GM12878 (cell line): ENCODE results near the gene CTSH. TPM values are rescaled to one million over a fixed set of nuclear protein-coding genes. Genes with fewer than 3 reads are reported as not detected.

ENCODE experiments used
- ATAC-seq: fragments of 200-7000 bp; cut with Tn5 transposase; 3 replicates; pipeline ENCODE4 v1.9.1; 2020; ENCODE audit warnings: mild to moderate bottlenecking, moderate library complexity
- BruUV-seq: library from RNA; stranded (reverse); fragments of 400-500 nt; replicated peaks from 2 replicates; lab custom pipeline; 2021; lab: Mats Ljungman, UMichigan
- CTCF ChIA-PET: fragments of 300-600 bp; sonication (Branson Sonifier 250); formaldehyde crosslinking; extraction: SDS; loops from one replicate; lab custom pipeline; 2021; ENCODE audit warnings: inconsistent platforms; lab: Yijun Ruan, JAX
- POLR2A ChIA-PET: fragments of 350-600 bp; formaldehyde crosslinking; extraction: SDS; loops from one replicate; lab custom pipeline; 2021; ENCODE audit warnings: inconsistent platforms; lab: Charles Lee
- RAD21 ChIA-PET: fragments of 300-600 bp; sonication (Branson Sonifier 250); formaldehyde crosslinking; loops from one replicate; lab custom pipeline; 2023; ENCODE audit warnings: antibody characterized with exemption; ENCODE audit not compliant: unreplicated experiment; lab: Charles Lee
- SMC1A ChIA-PET: fragments of 300-600 bp; sonication (Branson Sonifier 250); formaldehyde crosslinking; loops from one replicate; lab custom pipeline; 2023; ENCODE audit not compliant: unreplicated experiment, uncharacterized antibody; lab: Charles Lee
- DNase-seq: peaks from one replicate; pipeline ENCODE4 v3.0.0-alpha.2; 2011; ENCODE audit warnings: low read depth, low spot score
- FAIRE-seq: peaks from 3 replicates; lab custom pipeline; 2011; peaks lifted over from hg19 to GRCh38; lab: Jason Lieb, UNC
- H2AFZ ChIP-seq: 2 replicates; pipeline ENCODE4 v1.6.0; 2011; ENCODE audit warnings: low read depth, low read length, control low read depth; ENCODE audit not compliant: control insufficient read depth
- H3K27ac ChIP-seq: 2 replicates; pipeline ENCODE4 v1.5.1; 2011; ENCODE audit warnings: control low read depth; ENCODE audit not compliant: control insufficient read depth, insufficient read depth
- H3K27me3 ChIP-seq, 2 experiments: replicated peaks in 1 of 2; 2 replicates each; pipeline versions ENCODE4 v1.6.0 to v1.6.1; 2011; ENCODE audit warnings: low read length in 1 of 2; ENCODE audit not compliant: control insufficient read depth in 2 of 2, insufficient read depth in 2 of 2
- H3K36me3 ChIP-seq, 2 experiments: 2 replicates each; pipeline ENCODE4 v1.5.1; 2011; ENCODE audit warnings: low read length in 1 of 2; ENCODE audit not compliant: control insufficient read depth in 2 of 2, insufficient read depth in 2 of 2
- H3K4me1 ChIP-seq: 2 replicates; pipeline ENCODE4 v1.6.1; 2011; ENCODE audit warnings: mild to moderate bottlenecking, low read length, moderate library complexity, mixed read lengths; ENCODE audit not compliant: control insufficient read depth, insufficient read depth
- H3K4me2 ChIP-seq: 2 replicates; pipeline ENCODE4 v1.6.0; 2011; ENCODE audit warnings: control low read depth; ENCODE audit not compliant: control insufficient read depth, insufficient read depth
- H3K4me3 ChIP-seq: fragments of 200-600 bp; sonication (generic); 2 replicates; pipeline ENCODE4 v1.5.1; 2016
- H3K79me2 ChIP-seq: 2 replicates; pipeline ENCODE4 v1.6.0; 2011; ENCODE audit warnings: low read length; ENCODE audit not compliant: control insufficient read depth, insufficient read depth
- H3K9ac ChIP-seq: 2 replicates; pipeline ENCODE4 v1.8.0; 2011; ENCODE audit warnings: low read length, control low read depth, mixed read lengths; ENCODE audit not compliant: control insufficient read depth, insufficient read depth
- H3K9me3 ChIP-seq: replicated peaks from 3 replicates; pipeline ENCODE4 v1.5.1; 2011; ENCODE audit warnings: mild to moderate bottlenecking, low read length; ENCODE audit not compliant: control insufficient read depth, insufficient read depth
- H4K20me1 ChIP-seq: 2 replicates; pipeline ENCODE4 v1.6.0; 2011; ENCODE audit not compliant: control insufficient read depth, insufficient read depth
- ATF2 ChIP-seq: IDR thresholded peaks from 2 replicates; pipeline ENCODE4 v1.6.1; 2012; ENCODE audit warnings: low read length, inconsistent platforms
- CBX5 ChIP-seq: sonication (generic); IDR thresholded peaks from 2 replicates; pipeline ENCODE4 v1.6.1; 2016; ENCODE audit warnings: low read depth, moderate library complexity, mild to moderate bottlenecking, inconsistent platforms
- DPF2 ChIP-seq: fragments of 450-650 bp; IDR thresholded peaks from 2 replicates; pipeline ENCODE4 v1.6.1; 2017; ENCODE audit warnings: mild to moderate bottlenecking
- JUNB ChIP-seq: IDR thresholded peaks from 2 replicates; pipeline ENCODE4 v1.6.1; 2016; ENCODE audit warnings: antibody characterized with exemption, mild to moderate bottlenecking
- MLLT1 ChIP-seq: fragments of 450-650 bp; IDR thresholded peaks from 2 replicates; pipeline ENCODE4 v1.6.1; 2016; ENCODE audit warnings: mild to moderate bottlenecking
- MXI1 ChIP-seq: fragments of 150-350 bp; IDR thresholded peaks from 2 replicates; pipeline ENCODE4 v1.6.1; 2011; ENCODE audit warnings: low read depth, mild to moderate bottlenecking, inconsistent platforms, low read length, improper control_type of control experiment
- NBN ChIP-seq: fragments of 450-650 bp; IDR thresholded peaks from 2 replicates; pipeline ENCODE4 v1.6.1; 2016
- POLR2AphosphoS5 ChIP-seq: IDR thresholded peaks from 2 replicates; pipeline ENCODE4 v1.6.1; 2011; ENCODE audit warnings: mild to moderate bottlenecking, low read length, inconsistent platforms
- RCOR1 ChIP-seq: conservative IDR thresholded peaks from 2 replicates; pipeline ENCODE4 v1.6.1; 2012; ENCODE audit warnings: low read depth, low read length, improper control_type of control experiment
- YY1 ChIP-seq: IDR thresholded peaks from 2 replicates; pipeline ENCODE4 v1.6.1; 2011; ENCODE audit warnings: low read depth, mild to moderate bottlenecking, low read length
- ZBED1 ChIP-seq: IDR thresholded peaks from 2 replicates; pipeline ENCODE4 v1.6.1; 2016; ENCODE audit warnings: borderline replicate concordance
- ZZZ3 ChIP-seq: IDR thresholded peaks from 2 replicates; pipeline ENCODE4 v1.6.1; 2011; ENCODE audit warnings: low read depth; ENCODE audit not compliant: control insufficient read depth, insufficient read length
- WGBS: methylation state at CpG from one replicate; pipeline ENCODE4 v1.1.6; 2016; ENCODE audit warnings: low lambda C conversion rate; ENCODE audit not compliant: insufficient replicate concordance, insufficient coverage; ENCODE audit errors: missing lambda C conversion rate; 5-methylcytosine and 5-hydroxymethylcytosine counted together
- in situ Hi-C: fragments of 300-500 bp; cut with MboI; formaldehyde crosslinking; loops from 9 replicates; pipeline ENCODE4 v1.14.3; 2018; ENCODE audit warnings: mixed read lengths
- intact Hi-C: fragments of 100-400 bp; cut with micrococcal nuclease; formaldehyde crosslinking; loops from one replicate; pipeline ENCODE4 v1.14.2; 2022; ENCODE audit not compliant: unreplicated experiment
- polyA plus RNA-seq, 11 experiments: library from polyadenylated mRNA; depleted of rRNA in 4 of 11; unstranded in 6 of 11; stranded (reverse) in 5 of 11; fragments of >200 nt; fragmentation: Nextera tagmentation in 4 of 11; fragmentation: Illumina TruSeq in 1 of 11; extraction: Ambion mirVana in 4 of 11; extraction: Trizol in 1 of 11; gene quantifications; 1 replicate in 1 of 11; 2 replicates in 10 of 11; pipeline versions ENCODE4 v1.2.1 to v1.2.3, GENCODE V29; 2011 to 2016; ENCODE audit warnings: inconsistent platforms in 2 of 11, missing spikeins in 2 of 11, low read depth in 1 of 11
- total RNA-seq, 4 experiments: library from RNA; depleted of rRNA in 3 of 4; stranded (reverse); fragments of >200 nt in 3 of 4; fragmentation: Illumina TruSeq in 1 of 4; extraction: Trizol in 1 of 4; gene quantifications; 2 replicates each; pipeline versions ENCODE4 v1.2.1 to v1.2.3, GENCODE V29; 2013 to 2021

The CTSH gene
- total and polyA plus RNA-seq, 10 of the 15 experiments (the other 5 are each of a cell fraction or from before 2014, with no cell fraction given): 30.2 to 1,212 (median 519) TPM

- Histone ChIP-seq H3K27ac (peak overlapping the region; percentile 99), H3K36me3 (no peaks in the 10 kb centered on the region), H3K4me2 (peak overlapping the region; percentile 87), H3K9ac (peak overlapping the region; percentile 100), H3K9me3 (no peaks in the 10 kb centered on the region)
- TSS peak; percentile 60 for BruUV-seq
- 0 out of 3 replicates have a peak, but pooled peaks have one; percentile 6 for ATAC-seq
- WGBS: under 1% methylated on average over 35 of the region's 38 CpGs
- CTCF ChIA-PET: interaction anchor here (0.6 to 2.2 kb wide), 19 partner anchors 9 to 437 kb away, joined by 3 to 18 read pairs (median 3); partner anchors contain the start of gene TMED3
- intact Hi-C loops (loop anchor here (1.0 to 2.0 kb wide), 3 partner anchors 14 to 117 kb away; partner anchors contain the start of gene CTSH), in situ Hi-C loops (no loop called here)
- SMC1A ChIA-PET: interaction anchor here (0.5 to 1.8 kb wide), 10 partner anchors 11 to 173 kb away, joined by 3 to 8 read pairs (median 4); no protein-coding TSS in a partner anchor
- POLR2A ChIA-PET: interaction anchor here (0.8 to 2.5 kb wide), 11 partner anchors 9 to 334 kb away, joined by 3 to 12 read pairs (median 4); partner anchors contain the start of genes CTSH and PSMA4
- TF ChIP-seq JUNB (0 out of 2 replicates have a peak, but pooled peaks have one; percentile 4), YY1 (peak; percentile 31; the same call in 1 of the 2 replicates), CBX5 (peak; percentile 11; the same call in 1 of the 2 replicates), MLLT1 (peak; percentile 73), MXI1 (peak; percentile 46; the same call in 1 of the 2 replicates), ZBED1 (0 out of 2 replicates have a peak, but pooled peaks have one; percentile 50), ZZZ3 (no peak), POLR2AphosphoS5 (peak; percentile 6; the same call in 1 of the 2 replicates), DPF2 (no peak), NBN (0 out of 2 replicates have a peak, but pooled peaks have one; percentile 29), ATF2 (no peak), RCOR1 (no peak)
- TF ChIP-seq, all 136 proteins: peak for 8
- H3K4me1 ChIP-seq: peaks cover 12% of the 10 kb centered on the region; the same call in 1 of the 2 replicates
- RAD21 ChIA-PET: interaction anchor here (0.6 to 1.5 kb wide), 5 partner anchors 14 to 118 kb away, joined by 3 to 5 read pairs (median 5); partner anchors contain the start of gene CTSH
- peak overlapping the region; percentile 90 for H3K4me3 ChIP-seq
- FAIRE-seq (no peak), DNase-seq (no peak)
- peaks cover 7% of the 10 kb centered on the region for H4K20me1 ChIP-seq
- H2AFZ ChIP-seq: no peak overlapping the region
- H3K79me2 ChIP-seq: peaks cover 62% of the 10 kb centered on the region
- no peaks in the 10 kb centered on the region for H3K27me3 ChIP-seq
Measured at GRCh38 chr15:78873793-78874765, 70.8 kb downstream of the CTSH start.
